Neural crest cell (in vitro differentiated cells): ENCODE results near the gene ABAT. TPM values are rescaled to one million over a fixed set of nuclear protein-coding genes. Genes with fewer than 3 reads are reported as not detected.

Source experiments
- DNase-seq: peaks from one replicate; pipeline ENCODE4 v3.0.0; 2021; ENCODE audit warnings: low read depth, mixed read lengths, low spot score
- H3K27ac Mint-ChIP-seq: one replicate; pipeline ENCODE4 v1.8.0; 2021; ENCODE audit warnings: mild to moderate bottlenecking, mixed read lengths; ENCODE audit not compliant: unreplicated experiment
- H3K27me3 Mint-ChIP-seq: 2 replicates; pipeline ENCODE4 v1.8.0; 2021; ENCODE audit warnings: low read depth, mild to moderate bottlenecking, mixed read lengths
- H3K36me3 Mint-ChIP-seq: 2 replicates; pipeline ENCODE4 v1.8.0; 2021; ENCODE audit warnings: low read depth, mild to moderate bottlenecking, mixed read lengths
- H3K4me1 Mint-ChIP-seq: 2 replicates; pipeline ENCODE4 v1.8.0; 2021; ENCODE audit warnings: mixed read lengths
- H3K4me3 Mint-ChIP-seq: one replicate; pipeline ENCODE4 v1.8.0; 2021; ENCODE audit warnings: mild to moderate bottlenecking, mixed read lengths
- H3K9me3 Mint-ChIP-seq: 2 replicates; pipeline ENCODE4 v1.8.0; 2021; ENCODE audit warnings: mixed read lengths
- CTCF ChIP-seq: fragments of 200-600 bp; sonication (generic); conservative IDR thresholded peaks from 2 replicates; pipeline ENCODE4 v1.5.0; 2021; ENCODE audit warnings: antibody characterized with exemption, mild to moderate bottlenecking
- total RNA-seq: library from RNA; stranded (reverse); gene quantifications from 2 replicates; pipeline ENCODE4 v1.2.1, GENCODE V29; 2021

Gene ABAT
- total RNA-seq, 1 donor from 2014 or later, result 35.2 TPM

DNA sequence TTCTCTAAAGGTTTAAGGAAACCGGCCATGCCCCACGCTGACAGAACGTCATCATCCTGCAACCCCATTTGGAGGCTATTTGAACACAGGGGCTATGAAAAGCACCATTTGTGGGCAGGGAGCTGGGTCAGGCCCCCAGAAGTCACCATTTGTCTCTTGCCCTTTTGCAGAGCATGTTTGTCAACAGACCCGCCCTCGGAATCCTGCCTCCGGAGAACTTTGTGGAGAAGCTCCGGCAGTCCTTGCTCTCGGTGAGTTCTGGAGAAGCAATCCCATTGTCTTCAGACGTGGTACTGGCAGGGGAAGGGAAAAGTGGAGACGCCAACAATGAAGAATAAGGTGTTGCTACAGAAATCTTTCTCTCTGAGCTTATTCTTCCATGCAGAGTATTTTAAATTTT lies 89.5 kb downstream of the ABAT start:
- peak overlapping the region; percentile 94 for H3K27ac Mint-ChIP-seq
- peaks cover 5% of the 10 kb centered on the region for H3K36me3 Mint-ChIP-seq
- peaks cover 26% of the 10 kb centered on the region for H3K4me1 Mint-ChIP-seq
- DNase-seq, result no peak
- H3K9me3 Mint-ChIP-seq, result no peaks in the 10 kb centered on the region
- TF ChIP-seq CTCF, result no peak
- no peak overlapping the region for H3K4me3 Mint-ChIP-seq
- no peaks in the 10 kb centered on the region for H3K27me3 Mint-ChIP-seq

DNA sequence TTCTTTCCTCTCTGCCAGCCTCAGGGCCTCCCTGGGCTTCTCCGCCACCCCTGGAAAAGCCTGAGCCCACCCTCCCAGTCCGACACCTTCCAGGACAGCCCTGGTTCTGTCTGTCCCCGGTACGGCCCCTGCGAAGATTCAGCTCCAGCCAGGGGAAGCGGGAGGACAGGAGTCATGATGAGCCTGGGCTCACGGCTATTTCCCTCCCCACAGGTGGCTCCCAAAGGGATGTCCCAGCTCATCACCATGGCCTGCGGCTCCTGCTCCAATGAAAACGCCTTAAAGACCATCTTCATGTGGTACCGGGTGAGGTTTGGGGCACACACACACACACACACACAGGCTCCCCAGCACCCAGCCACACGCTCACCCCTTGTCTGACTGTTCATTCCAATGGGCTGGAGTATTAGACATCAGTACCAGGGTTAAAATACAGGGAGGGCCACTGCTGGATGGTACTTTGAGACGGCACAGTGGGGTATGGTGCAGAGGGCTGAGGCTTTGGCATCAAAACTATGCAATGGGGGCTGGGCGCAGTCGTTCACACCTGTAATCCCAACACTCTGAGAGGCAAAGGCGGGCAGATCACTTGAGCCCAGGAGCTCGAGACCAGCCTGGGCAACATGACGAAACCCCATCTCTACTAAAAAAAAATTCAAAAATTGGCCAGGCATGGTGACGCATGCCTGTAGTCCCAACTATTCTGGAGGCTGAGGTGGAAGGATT lies 90.3 kb downstream of the ABAT start:
- Mint-ChIP-seq H3K4me3 (no peak overlapping the region), H3K27me3 (no peaks in the 10 kb centered on the region), H3K27ac (peak overlapping the region; percentile 45), H3K9me3 (no peaks in the 10 kb centered on the region), H3K36me3 (peaks cover 5% of the 10 kb centered on the region), H3K4me1 (peaks cover 28% of the 10 kb centered on the region)
- DNase-seq, result no peak
- no peak for TF ChIP-seq CTCF

DNA sequence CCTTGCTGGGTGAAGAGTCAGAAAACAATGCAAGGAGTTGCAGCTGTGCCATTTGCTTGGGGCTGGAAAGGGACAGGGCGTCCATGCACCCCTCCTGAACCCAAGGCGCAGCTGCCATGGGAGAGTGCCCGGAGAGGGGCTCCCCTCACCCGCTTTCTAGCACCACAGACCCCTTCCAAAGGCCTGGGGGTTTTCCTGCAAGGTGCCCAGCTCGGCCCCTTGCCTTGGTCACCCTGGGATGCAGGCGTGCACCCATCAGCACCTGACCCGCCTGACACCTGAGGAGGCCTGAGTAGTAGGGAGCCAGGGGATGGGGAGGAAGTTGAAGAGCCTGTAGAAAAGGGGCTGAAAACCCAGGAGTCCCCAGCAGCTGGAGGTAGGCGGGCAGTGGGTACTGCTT lies 92.8 kb downstream of the ABAT start:
- Mint-ChIP-seq H3K36me3 (peaks cover 3% of the 10 kb centered on the region), H3K9me3 (no peaks in the 10 kb centered on the region), H3K4me1 (peaks cover 28% of the 10 kb centered on the region), H3K4me3 (no peak overlapping the region), H3K27ac (no peak overlapping the region), H3K27me3 (no peaks in the 10 kb centered on the region)
- DNase-seq, result no peak
- TF ChIP-seq CTCF, result no peak

GRCh38 chr16:8768283-8768682 lies 93.9 kb downstream of the ABAT start:
- Mint-ChIP-seq H3K4me3 (peak overlapping the region; percentile 5), H3K9me3 (no peaks in the 10 kb centered on the region), H3K4me1 (peaks cover 25% of the 10 kb centered on the region), H3K27ac (peak overlapping the region; percentile 94), H3K36me3 (peaks cover 3% of the 10 kb centered on the region), H3K27me3 (no peaks in the 10 kb centered on the region)
- TF ChIP-seq CTCF, result no peak
- DNase-seq, result no peak

- Mint-ChIP-seq H3K9me3 (no peaks in the 10 kb centered on the region), H3K27me3 (no peaks in the 10 kb centered on the region), H3K27ac (peak overlapping the region; percentile 94), H3K4me1 (peaks cover 21% of the 10 kb centered on the region), H3K4me3 (peak overlapping the region; percentile 5), H3K36me3 (peaks cover 3% of the 10 kb centered on the region)
- no peak for TF ChIP-seq CTCF
- peak; percentile 44 for DNase-seq
These were observed 94.3 kb downstream of the ABAT start for GRCh38 chr16:8768692-8769091.
